ENCODE data around the gene CFDP1.
"Not testable (repeated sequence)": the region's sequence is repeated elsewhere in the genome, so short reads cannot be mapped to it uniquely, and the experiment has no call there.

The CFDP1 gene

DNA sequence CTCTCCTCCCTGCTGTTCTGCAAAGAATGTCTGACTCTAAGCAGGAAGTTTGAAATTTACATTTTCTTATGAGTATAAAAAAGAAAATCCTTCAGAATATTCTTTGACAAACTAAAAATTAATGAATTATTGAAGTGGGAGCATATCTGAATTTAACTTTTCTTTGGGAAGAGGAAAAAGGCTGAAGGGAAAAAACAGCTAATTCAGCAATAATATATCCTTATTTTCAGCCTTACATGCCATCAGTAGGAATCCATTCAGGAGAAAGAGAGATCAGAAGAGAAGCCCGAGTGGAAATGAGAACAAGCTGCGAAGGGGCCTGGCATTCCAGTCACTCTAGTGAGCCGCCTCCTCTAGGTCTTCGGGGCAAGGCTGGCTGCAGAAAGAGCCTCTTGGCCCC is 140.1 kb downstream of the CFDP1 start:
- DNase-seq (ENCODE audit: low spot score): no peak

DNA sequence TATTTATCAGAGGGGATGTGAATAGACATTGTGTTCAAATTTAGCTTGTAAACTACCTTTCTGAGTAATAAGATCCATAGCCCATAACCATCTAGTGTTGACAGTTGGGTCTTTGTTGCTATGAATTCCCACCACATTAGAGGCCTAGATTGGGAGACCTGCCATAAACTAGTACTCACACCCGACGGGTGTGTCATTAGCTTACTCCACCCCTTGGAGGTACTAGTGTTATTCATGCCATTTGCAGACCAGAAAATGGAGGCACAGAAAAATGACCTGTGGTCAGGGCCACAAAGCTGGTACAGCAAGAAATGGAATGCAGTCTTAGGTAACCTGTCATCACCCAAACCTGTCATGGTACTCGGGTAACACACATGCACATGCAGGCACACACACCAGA is 140.6 kb downstream of the CFDP1 start:
- DNase-seq (ENCODE audit: low spot score): no peak

DNA sequence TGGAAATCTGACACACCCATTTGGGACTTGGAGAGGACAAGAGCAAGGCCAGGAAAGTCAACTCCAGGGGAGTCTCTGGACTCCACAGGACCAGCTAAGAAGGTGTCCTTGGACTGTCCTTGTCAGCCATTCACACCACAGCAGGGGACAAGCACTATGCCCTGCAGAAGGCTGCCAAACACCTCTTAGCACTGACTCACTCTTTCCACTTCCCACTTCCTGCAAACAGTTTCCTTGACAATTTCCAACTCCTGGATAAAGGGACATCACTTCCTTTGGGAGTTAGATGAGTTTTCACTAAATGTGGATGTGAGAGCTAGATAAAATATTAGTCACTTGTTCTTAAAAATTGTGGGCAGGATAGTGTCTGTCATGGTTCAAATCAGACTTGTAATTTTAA is 144.1 kb downstream of the CFDP1 start:
- DNase-seq (ENCODE audit: low spot score): no peak

DNA sequence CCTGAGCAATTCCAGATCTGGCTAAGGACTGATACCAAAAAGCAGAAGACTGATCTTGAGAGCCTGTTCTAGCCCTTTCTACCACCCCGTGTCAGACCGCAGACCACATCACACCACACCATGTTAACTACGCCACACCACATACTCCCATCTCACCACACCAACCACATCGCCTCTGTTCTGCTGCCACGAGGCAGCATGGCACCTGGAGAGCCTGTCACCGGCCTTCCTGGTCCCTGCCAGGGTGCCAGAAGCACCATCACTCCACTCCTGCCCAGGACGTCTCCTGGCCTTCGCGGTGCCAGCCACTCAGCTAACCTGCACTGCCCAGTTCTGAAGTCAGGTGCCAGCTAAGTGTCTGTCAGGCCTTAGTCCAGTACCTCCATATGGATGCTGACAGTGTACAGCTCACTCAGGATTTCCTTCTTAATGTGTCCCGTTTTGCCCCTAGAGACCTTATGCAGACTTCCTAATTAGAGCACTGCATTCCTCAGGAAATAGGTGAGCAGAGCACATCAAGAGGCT is 144.6 kb downstream of the CFDP1 start:
- no peak for DNase-seq (ENCODE audit: low spot score)

DNA sequence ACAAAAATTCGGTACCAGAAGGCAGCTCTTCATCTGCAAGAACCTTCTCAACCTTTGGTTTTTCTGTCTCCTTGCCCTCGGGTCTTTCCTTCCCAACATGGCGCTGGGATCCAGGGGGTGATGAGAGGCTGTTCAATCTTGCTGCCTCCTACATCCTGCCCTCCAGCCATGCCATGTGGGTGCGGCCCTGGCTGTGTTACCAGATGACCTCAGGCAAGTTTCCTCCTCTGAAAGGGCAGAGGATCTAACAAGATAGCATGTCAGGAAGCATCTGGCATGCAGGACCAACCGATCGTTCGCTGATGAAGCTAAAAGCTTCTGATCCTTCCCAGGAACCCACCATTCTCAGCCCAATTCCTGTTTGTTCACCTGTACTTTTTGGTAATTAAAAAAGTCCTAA is 145.1 kb downstream of the CFDP1 start:
- no peak for DNase-seq (ENCODE audit: low spot score)

DNA sequence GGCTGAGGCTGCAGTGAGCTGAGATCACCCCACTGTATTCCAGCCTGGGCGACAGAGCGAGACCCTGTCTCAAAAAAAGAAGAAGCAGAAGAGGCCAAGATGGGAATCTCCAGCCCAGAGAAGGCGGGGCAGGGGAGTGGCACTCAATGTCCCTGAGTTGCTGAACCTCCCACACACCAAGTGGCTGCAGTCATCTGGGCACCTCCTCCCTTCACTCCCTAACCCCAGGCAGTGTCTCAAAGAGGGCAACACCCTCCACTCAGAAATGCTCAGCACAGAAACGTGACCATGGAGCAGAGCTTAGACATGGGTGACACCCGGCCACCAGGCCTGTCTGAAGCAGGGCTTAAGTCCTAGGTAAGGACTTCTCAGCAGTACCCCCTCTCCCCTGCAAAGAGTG is 145.6 kb downstream of the CFDP1 start:
- no peak for DNase-seq (ENCODE audit: low spot score)

DNA sequence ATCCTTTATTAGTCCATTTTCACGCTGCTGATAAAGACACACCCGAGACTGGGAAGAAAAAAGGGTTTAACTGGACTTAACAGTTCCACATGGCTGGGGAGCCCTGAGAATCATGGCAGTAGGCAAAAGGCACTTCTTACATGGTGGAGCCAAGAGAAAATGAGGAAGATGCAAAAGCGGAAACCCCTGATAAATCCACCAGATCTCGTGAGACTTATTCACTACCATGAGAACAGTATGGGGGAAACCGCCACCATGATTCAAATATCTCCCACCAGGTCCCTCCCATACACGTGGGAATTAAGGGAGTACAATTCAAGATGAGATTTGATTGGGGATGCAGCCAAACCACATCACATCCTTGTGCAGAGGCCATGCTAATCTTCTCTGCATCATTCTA is 146.9 kb downstream of the CFDP1 start:
- no peak for DNase-seq (ENCODE audit: low spot score)

DNA sequence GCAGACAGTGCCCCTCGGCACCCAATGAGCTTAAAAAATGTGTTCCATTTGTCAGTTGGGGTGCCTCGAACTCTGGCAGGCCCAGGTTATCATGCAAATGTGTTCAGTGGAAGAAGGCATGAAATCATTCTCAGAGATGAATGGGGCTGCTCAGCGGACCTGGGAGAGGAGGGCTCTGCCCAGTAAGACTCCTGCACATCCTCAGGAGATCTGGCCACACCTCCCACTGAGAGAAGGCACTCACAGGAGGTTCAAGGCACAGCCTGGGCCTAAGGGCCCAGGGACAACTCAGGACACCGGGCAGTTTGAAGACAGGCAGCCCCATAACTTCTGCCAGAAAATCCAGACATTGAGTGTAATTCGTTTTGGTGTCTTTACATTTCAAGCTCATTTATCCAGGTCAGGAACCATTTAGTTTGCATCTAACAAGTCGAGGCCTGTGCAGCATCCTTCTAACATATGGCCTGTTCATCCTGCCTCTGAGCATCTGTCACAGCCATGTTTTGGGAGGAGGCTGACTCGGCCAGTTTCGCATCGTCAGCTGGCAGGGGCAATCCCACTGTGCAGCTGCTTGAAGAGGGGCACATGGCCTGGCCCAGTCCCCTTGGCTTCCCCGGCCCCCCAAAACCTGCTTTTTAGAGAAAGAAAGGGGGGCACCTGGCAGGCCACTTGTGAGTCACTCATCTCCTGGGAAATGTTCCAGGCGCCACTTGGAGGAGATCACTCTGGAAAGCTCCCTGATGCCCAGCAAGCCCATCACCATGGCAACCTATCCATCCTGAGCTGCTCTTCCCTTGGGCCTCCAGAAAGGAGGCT is 150.6 kb downstream of the CFDP1 start:
- no peak for DNase-seq (ENCODE audit: low spot score)

DNA sequence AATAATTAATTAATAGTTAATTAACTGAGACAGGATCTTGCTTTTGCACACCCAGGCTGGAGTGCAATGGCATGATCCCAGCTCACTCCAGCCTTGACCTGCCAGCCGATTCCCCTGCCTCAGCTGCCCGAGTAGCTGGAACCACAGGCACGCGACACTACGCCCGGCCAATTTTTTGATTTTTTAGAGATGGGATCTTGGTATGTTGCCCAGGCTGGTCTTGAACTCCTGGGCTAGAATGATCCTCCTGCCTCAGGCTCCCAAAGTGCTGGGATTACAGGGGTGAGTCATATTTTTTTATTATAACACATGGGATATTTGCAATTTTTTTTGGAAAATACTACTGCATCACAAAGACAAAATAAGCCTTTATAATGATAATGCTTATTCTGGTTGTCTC is 151.5 kb downstream of the CFDP1 start:
- no peak for DNase-seq (ENCODE audit: low spot score)

DNA sequence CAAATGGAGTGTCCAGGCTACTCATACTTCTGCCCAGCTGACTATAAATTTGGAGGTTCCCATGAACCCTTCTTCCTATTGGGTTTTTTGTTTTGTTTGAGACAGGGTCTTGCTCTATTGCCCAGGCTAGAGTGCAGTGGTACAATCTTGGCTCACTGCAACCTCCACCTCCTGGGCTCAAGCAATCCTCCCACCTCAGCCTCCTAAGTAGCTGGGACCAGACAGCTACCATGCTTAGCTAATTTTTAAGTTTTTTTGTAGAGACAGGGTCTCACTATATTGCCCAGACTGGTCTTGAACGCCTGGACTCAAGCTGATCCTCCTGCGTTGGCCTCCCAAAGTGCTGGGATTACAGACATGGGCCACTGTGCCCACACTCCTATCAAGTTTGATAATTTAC is 152.3 kb downstream of the CFDP1 start:
- DNase-seq (ENCODE audit: low spot score): not testable (repeated sequence)

DNA sequence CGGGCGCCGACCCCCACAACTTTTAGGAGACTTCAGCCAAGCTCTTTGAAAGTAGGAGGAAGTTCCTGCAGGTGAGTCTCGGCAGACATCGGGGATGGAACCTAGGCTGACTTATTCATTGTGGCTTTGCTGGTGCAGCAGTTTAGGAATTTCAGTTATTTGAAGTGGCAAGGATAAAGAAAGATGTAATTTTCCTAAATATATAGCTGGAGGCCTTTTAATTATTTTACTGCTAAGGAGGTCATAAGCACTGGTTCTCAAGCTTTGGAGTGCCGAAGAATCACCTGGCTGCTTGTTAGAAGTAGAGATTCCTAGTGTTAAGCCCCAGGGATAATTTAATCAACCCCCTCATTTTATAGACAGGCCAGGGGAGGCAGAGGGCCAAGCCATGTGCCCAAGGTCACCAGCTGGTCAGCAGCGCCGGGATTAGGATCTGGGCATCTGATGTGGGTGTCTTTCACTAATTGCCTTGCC is 152.9 kb downstream of the CFDP1 start:
- DNase-seq (ENCODE audit: low spot score): no peak

DNA sequence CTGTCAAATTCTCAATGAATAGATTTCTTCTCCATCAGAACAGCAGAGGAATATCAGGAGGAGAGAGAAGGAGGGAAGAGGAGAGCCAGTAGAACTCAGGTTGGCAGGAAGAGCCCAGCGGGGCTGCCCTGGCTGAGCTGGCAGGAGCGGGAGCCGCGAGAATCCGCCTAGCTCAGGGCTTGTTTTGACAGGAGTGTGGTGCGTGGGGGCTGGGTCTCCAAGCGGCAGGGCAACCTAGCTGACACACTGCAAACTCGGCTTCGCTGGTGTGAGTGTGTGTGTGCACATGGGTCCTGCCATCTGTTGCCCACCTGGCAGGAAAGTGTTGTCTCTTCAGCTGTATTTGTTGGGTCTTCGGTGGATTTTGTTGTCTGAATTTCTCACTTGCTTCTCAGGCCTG is 154.0 kb downstream of the CFDP1 start:
- DNase-seq (ENCODE audit: low spot score): no peak

DNA sequence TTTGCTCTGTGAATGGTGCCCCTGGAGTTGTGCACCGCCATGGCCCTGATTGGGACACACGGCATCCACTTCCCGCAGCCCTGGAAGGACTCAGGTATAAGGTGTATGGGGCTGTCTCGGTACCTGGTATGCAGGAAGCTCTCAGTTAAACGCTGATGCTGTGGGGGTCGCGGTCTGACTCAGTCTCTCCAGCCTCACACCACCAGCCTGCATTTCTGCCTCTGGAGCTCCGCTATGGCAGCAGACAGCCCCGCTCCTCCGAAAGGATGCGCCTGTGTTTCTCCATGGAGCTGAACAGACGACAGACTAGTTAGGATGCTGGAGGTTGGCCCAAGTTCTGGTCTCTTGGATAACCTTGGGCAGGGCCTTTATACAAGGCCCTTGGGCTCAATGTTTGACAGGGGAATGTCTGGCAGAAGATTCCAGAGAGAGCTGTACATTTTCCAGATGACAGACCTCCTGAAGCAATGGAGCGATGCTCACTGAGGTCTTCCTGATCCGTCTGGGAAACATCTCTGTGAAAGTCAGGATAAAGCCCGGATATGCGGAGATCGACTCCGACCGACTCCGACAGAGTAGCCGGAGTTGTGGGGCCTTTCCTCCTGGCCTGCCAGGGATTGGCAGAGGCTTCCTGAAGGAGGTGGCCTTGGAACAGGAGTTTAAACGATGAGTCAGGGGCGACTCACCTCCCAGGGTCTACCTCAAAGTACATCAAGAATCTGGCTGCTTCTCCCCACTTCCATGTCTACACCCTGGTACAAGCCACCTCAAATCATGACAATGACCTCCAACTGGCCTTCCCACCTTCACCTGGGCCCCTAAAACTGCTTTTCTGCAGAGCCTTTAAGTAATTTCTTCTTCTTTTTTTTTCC is 160.0 kb downstream of the CFDP1 start:
- DNase-seq (ENCODE audit: low spot score): no peak

DNA sequence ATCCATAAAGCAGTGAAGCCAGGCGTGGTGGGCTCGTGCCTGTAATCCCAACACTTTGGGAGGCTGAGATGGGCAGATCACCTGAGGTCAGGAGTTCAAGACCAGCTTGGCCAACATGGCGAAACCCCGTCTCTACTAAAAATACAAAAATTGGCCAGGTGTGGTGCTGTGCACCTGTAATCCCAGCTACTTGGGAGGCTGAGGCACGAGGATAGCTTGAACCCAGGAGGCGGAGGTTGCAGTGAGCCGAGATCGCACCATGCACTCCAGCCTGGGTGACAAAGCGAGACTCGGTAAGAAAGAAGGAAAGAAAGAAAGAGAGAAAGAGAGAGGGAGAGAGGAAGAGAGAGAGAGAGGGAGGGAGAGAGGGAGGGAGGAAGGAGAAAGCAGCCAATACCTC is 160.7 kb downstream of the CFDP1 start:
- not testable (repeated sequence) for DNase-seq (ENCODE audit: low spot score)

DNA sequence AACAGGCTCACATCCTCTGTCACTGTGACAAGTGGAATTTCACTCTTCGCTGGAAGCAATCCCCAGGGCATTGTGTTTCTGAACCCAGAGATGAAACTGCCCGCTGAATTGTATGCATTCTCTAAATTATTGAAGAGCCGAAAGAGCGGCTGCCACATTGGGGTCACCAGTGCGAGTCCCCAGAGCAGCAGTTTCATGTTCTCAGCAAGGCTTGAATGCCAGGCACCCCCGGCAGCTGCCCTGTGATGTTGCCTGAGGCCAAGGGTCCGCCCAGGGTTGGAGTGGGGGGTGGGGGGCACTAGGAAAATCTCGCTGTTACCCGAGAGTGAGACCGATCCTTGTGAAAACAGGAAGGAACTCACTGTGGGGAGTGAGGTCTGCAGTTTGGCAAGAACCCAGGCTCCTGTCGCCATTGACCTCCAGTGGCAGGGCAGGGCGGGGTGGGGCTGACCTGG is 161.2 kb downstream of the CFDP1 start:
- no peak for DNase-seq (ENCODE audit: low spot score)

DNA sequence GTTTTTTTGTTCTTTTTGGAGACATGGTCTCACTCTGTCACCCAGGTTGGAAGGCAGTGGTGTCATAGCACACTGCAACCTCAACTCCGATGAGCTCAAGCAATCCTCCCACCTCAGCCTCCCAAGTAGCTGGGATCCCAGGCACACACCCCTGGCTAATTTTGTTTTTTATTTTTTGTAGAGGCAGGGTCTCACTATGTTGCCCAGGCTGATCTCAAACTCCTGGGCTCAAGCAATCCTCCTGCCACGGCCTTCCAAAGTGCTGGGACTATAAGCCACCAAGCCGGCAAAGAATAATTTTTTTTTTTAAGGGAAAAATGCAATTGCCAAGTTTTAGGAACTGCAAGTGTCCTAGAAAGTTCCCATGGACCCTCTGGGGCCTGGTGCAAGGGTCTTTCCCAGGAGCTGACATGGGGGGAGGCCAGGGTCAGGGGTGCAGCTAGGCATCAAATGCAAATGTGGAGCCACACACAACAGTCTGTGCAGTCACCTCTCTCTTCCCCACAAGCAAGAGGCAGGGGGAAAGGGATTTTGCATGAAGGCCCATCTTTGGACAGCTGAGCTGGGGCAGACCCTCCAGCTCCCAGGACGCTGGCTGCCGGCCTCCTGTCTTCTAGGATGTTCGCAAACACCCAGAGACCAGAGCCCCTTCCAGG is 161.7 kb downstream of the CFDP1 start:
- DNase-seq (ENCODE audit: low spot score): no peak

DNA sequence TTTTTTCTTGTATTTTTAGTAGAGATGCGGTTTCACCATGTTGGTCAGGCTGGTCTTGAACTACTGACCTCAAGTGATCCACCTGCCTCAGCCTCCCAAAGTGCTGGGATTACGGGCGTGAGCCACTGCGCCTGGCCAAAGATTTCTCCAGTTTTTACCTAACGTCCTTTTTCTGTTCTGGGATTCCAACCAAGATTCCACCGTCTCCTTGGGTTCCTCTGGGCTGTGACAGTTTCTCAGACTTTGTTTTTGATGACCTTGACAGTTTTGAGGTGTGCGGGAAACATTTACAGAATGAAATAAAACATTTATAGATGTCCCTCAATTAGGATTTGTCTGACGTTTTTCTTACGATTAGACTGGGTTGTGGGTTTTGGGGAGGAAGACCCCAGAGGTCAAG is 163.9 kb downstream of the CFDP1 start:
- DNase-seq (ENCODE audit: low spot score): not testable (repeated sequence)

DNA sequence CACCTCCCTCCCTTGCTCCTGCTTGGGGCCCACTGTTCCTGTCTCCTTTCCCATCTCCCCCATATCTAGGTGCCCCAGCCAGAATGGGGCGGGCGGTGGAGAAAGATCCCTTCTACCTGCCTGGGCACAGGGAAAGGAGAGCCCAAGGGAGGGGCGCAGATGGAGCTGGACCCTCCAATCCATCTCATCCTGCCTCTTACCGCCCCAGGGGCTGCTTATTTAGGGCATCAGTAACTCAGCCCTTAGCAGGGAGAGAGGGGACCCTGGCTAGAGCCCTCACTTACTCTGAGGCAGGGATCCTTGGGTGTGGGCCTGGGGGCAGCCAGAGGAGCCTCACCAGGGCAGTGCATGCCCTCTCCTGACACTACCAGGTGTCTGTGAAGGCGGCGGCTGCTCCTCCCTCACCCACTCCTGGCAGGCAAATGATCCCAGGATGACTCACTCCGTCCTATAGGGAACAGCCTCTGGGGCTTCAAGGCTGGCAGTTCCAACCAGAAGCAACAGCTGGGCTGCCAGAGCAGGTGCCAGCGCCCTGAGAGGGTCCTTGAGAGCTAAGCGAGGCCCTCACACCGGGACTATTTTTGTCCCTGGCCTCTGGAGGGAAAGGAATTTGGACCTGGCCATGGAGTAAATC is 165.6 kb downstream of the CFDP1 start:
- no peak for DNase-seq (ENCODE audit: low spot score)

DNA sequence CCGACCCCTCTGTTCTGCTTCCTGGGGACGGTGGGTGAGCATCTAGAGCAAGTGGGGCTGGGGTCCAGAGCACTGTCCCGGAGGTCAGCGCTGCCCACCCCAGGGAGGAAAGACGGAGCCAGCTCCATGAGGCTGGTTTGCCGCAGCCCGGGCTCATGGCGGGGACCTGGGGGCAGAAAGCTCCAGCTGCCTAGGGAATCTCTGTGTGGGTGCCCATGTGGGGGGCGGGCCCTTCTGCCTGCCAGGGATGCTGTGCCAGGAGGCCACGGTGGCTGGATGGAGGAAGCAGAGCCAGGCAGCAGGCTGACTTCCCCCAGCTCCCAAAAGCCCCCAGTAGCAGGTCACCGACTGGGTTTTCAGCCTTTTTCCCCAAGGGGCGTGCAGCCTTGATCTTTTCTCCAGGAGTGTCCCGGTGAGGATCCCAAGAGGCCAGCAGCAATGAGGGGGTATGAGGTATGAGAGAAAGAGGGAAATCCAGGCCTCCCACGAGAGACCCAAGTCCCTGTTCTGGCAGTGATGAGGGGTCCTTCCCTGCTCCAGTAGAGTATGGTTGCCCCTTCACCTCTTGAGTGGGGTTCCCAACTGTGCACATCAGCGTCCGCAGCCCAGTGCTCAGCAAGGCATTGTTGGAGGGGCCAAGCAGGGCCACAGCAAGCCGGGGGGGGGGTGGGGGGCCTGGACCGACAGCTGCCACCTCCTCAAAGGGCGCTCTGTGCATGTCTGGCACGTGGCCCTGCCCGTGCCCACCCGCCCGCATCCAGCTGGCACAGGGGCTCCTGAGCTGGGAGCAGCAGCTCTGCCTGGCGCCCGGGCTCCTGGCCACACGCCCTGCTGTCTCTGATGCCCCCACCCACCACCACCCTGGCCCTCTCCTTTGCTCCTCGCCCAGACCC is 166.3 kb downstream of the CFDP1 start:
- no peak for DNase-seq (ENCODE audit: low spot score)

DNA sequence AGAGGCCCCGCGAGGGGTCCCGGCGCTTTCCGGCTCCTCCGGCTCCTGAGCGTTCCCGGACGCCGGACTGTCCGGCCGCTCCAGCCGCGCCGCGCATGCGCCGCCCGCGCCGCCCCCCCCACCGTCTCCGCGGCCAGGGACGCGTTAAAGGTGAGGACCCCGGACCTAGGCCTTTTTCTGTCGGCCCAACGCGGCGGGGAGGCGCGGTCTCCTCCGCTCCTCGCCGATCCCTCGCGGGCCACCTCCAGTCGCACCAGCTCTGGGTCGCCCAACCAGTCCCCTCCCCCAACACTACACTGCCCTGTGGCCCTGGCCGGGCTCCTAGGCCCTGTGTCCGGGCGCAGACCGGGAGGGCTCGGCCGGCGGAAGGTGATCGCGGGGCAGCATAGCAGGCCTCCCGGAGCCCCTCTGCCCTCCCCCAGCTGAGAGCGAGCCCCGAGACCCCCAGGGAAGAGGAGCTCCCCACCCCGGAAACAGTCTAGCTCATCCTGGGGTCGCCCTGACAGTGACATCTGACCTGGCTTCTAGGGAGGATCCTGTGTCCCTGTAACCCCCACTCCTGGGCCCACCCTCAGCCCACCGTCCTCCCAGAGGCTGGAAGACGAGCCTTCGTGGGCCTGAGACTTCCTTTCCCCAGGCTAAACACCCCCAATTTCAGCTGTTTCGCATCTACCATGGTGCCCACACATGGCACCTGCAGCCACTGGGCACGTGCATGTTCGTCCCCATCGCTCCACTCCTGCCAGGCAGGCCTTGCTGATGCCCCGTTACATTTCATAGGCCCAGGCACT is 167.2 kb downstream of the CFDP1 start:
- DNase-seq (ENCODE audit: low spot score): peak; percentile 90
